ENCODE data around the gene ESYT1.
"Not testable (repeated sequence)": the region's sequence is repeated elsewhere in the genome, so short reads cannot be mapped to it uniquely, and the experiment has no call there.

The ESYT1 gene

DNA sequence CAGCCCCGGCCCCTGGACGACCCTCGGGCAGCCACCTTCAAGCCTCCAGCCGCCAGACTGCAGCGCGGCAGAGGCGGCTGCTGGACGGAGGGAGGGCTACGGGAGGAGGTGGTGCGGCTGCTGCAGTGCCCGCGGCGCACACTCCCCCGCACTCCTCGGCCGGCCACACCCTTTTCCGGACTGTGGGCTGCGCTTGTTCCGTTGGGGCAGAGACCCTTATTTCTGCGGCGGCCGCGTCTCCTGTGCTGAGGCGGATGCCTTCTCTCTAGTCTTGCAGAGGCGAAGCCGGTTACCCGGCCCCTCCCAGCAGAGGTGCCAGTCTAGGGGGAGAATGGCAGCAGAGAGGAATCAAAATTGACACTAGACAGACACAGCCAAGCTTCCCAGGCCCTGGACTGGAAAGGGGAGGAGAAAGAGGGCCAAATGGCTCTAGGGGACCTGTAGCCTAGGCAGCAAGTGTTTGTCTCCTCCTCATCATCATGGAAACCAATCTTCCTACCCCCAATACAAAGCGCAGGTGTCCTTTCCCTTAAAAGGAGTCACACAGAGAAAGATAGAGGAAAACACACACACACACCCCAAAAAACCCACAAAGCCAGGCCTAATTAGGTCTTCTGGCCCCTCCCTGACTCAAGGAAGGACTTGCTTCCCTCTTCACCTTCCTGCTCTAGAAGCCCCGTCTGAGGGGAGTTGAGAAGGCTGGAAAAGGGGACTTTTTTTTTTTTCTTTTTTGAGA lies 1.3 kb downstream of the ESYT1 start:
- peak in 1 of 2 donors; percentile 16 for DNase-seq

DNA sequence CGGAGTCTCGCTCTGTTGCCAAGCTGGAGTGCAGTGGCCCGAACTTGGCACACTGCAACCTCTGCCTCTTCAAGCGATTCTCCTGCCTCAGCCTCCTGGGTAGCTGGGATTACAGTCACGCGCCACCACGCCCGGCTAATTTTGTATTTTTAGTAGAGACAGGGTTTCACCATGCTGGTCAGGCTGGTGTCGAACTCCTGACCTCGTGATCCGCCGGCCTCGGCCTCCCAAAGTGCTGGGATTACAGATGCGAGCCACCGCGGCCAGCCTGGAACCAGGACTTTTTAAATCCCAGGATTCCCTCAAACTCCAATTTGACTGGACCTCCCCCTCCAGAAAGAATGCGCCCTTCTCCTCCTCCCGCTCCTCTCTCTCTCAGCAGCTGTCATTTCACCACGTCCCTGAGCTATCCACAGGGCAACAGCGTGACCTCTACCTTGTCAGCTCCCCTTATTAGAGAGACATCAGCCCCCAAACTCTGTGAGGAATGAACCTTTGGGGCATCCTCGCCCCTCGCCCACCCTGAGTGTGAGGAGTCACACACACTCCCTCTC lies 2.0 kb downstream of the ESYT1 start:
- no peak for DNase-seq

DNA sequence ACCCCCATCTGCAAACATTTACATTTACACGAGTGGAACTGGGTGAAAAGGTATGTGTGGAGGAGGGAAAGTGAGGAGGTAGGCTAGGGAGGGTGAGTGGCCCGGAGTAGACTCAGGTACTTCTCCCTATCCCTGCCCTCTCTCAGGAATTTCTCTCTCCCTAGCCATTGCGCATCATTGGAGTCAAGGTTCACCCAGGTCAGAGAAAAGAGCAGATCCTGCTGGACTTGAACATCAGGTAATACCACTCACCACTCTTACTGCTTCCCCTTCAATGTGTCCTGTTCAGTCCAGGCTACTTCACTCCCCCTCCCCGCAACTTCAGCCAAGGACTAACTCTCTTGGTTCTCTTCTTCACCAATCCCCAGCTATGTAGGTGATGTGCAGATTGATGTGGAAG lies 2.8 kb downstream of the ESYT1 start:
- DNase-seq = no peak

DNA sequence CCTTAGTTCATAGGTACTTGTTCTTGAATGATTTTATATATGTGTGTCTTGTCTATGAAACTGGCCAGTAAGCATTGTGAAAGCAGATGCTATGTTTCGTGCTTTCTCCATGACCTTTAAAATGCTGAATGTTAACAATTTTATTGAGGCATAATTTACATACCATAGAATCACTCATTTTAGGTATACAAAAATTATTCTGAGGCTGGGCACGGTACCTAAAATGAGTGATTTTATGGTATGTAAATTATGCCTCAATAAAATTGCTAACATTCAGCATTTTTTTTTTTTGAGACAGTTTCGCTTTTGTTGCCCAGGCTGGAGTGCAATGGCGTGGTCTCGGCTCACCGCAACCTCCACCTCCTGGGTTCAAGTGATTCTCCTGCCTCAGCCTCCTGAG lies 6.8 kb downstream of the ESYT1 start:
- DNase-seq = no peak

DNA sequence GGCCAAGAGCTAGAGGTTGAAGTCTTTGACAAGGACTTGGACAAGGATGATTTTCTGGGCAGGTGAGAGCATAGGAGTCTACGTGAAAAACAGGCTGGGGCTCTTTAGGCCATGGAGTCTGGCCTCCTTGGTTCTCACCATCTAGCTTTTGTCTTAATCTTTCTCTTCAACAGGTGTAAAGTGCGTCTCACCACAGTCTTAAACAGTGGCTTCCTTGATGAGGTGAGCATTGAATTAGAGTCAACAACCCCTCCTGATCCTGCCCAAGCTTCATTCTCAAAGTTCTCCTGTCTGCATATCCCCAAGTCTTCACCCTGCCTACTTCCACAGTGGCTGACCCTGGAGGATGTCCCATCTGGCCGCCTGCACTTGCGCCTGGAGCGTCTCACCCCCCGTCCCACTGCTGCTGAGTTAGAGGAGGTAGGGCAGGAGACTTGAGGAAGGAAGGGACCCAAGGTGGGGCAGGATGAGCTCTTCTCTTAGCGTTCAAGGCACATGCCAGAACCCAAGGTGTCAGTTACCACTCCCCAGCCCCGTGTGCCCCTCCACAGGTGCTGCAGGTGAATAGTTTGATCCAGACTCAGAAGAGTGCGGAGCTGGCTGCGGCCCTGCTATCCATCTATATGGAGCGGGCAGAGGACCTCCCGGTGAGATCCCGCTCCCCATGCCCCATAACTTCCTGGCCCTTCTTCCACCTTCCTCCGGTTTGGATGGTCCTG lies 9.9 kb downstream of the ESYT1 start:
- no peak for DNase-seq

DNA sequence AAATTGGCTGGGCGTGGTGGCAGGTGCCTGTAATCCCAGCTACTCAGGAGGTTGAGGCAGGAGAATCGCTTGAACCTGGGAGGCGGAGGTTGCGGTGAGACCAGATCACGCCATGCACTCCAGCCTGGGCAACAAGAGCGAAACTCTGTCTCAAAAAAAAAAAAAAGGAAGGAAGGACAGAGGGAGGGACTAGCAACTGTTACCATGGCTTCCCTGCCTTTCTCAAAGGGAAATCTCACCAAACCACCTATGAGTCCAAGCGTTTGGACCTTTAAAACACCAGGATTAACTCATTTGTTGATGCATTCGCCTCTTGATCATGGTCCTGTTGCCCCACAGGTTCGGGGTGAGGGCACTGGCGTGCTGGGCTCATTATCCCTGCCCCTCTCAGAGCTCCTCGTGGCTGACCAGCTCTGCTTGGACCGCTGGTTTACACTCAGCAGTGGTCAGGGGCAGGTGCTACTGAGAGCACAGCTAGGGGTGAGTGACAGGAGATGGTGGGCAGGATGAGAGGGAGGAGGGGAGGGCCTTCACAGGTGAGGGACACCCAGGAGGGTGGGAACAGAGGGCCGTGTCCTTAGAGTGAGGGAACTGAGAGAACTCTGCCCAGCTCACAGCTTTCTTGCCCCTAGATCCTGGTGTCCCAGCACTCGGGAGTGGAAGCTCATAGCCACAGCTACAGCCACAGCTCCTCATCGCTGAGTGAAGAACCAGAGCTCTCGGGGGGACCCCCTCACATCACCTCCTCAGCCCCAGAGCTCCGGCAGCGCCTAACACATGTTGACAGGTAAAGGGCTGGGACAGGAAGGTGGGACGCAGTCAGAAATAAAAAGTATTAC lies 14.1 kb downstream of the ESYT1 start:
- no peak for DNase-seq

DNA sequence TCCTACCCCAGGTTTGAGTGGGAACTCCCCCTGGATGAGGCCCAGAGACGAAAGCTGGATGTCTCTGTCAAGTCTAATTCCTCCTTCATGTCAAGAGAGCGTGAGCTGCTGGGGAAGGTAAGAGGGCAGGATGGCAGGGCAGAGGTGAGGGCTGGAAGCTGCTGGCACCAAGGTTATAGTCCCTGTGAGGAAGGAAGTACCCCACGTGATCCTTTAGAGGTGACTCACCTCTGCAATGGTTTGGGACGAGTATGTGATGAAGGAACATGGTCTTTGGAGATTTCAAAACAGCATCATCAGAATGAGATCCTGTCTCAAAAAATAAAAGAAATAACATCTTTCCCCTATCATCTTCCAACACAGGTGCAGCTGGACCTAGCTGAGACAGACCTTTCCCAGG lies 15.2 kb downstream of the ESYT1 start:
- DNase-seq = no peak

DNA sequence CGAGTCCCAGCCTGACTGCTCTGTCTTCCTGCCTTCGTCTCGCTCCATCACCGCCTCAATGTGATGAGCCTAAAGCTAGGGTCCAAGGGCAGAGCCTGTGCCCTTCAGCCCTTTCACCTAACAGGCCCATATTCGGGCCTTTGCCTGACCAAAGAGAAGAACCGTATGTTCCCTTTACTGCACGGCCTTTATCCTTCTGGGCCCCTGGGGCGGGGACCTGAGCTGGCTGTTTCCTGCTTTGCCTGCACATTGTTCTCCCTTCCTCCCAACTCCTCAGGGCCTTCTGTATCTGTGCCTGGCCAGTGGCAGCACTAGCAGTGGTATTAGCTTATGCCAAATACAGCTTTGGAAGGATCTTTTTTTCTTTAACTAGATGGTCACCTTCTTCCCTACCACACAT lies 15.8 kb downstream of the ESYT1 start:
- DNase-seq = no peak

DNA sequence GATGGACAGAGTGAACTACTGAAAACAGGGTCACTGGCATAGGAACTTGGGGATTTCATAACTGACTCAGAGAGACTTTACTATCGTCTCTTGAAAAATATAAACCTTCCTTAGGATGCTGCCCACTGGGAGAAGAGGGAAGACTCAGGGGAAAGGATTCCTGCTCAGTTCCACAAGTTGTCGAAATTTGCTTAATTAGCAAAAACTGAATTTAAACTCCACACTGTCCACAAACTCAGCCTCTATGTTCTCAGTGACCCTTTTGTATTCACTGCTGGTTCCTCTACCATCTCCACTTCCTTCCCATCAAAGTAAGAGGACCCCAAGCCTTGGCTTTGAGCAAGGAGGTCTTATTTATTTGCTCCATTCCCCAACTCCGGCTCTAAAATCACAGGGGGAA lies 17.1 kb downstream of the ESYT1 start:
- DNase-seq = no peak

DNA sequence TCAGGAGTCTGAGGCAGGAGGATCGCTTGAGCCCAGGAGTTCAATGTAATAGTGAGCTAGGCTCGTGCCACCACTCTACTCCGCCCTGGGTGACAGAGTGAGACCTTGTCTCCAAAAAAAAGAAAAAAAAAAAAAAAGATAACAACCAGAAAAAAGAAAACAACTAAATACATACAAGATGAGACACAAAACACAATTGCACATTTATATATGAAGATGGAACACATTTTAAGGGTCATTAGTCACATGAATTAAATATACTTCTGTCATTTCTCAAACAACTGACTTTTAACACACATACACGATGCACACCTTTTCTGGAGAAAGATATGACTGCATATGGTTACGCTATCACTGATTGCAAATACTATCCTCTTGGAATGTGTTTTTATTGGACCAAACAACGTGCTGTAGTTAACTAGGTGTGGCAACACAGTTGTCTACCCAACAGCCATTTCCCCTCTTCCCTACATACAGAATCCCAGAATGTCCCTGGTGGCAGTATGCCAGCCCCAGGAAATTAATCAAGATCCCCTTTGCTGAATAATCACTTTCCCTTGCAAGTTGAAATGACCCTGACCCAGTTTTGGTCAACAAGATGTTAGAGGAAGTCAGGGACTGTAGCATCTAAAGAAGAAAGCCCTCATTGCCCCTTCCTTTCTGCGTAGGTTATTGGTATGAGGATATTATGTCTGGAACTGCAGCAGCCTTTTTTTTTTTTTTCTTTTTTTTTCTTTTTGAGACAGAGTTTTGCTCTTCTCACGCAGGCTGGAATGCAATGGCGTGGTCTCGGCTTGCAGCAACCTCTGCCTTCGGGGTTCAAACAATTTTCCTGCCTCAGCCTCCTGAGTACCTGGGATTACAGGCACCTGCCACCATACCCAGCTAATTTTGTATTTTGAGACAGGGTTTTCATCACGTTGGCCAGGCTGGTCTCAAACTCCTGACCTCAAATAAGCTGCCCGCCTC lies 18.7 kb downstream of the ESYT1 start:
- no peak for DNase-seq

DNA sequence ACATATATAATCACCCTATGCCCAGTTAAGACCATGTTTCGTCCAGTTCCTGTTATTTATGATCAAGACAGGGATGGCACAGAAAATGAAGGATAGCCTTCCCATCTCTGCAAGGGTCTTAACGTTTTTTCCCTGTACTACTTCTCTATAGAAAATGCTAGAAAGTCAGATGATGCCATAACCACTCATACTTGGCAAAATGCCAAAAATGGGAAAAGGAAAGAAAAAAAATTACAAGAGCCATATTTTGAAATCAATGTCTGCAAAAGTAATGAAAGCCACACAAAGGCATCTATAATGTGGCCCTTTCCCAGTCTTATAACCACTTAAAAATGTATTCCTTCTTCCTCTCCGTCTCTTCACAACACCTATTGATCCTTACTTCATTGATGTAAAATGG lies 22.5 kb downstream of the ESYT1 start:
- DNase-seq = no peak

DNA sequence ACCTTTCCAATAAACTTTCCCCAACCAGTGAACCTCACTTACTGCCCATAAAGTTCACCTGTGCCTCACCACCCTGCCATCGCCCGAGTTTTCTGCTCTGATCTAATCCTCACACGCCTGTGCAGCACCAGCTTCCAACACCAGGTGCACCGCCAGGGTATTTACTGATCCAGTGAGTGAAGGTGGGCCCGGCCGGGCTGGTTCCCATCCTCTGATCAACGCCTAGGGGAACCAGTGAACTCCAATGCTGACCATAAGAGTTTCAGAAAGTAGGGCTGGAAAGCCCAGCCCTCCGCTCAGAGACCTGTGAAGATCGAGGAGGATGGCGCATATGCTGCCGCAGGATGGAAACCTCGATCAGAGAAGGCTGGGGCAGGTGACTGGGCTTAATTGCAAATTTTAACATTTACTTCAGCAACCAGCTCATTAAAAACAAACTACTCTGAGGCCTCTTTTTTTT lies 23.6 kb downstream of the ESYT1 start:
- DNase-seq = no peak

DNA sequence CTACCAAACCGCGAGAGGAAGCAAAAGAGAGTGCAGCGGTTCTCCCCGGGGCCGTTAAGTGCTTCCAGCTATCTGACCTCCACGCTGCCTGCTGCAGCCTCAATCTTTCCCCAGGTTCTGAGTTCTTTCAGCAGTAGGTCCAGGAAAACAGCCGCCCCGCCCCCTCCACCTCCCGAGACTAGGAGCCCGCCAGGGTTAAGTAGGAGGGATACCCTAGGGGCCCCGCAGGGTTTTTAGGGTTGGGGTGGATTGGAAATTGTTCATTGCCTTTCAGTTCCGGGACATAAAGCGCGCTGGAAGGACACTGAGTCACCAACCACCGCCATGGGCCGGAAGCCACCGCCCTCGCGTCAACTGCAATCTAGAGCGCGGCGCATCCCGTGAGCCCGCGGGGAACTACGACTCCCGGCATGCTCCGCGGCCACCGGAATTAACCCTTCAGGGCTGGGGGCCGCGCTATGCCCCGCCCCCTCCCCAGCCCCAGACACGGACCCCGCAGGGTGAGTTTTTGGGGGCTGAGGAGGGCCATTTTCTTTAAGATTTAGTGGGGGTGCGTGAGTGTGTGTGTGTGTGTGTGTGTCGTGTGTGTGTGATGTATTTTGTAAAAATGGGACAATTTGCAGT lies 24.2 kb downstream of the ESYT1 start, which contains the start of gene MYL6B:
TSS of gene MYL6B (plus strand) at position 456 of the 624 bp plus-strand sequence. CDS start 1,332 bp downstream, outside the sequence.
- peak; percentile 79 to 81 for DNase-seq

DNA sequence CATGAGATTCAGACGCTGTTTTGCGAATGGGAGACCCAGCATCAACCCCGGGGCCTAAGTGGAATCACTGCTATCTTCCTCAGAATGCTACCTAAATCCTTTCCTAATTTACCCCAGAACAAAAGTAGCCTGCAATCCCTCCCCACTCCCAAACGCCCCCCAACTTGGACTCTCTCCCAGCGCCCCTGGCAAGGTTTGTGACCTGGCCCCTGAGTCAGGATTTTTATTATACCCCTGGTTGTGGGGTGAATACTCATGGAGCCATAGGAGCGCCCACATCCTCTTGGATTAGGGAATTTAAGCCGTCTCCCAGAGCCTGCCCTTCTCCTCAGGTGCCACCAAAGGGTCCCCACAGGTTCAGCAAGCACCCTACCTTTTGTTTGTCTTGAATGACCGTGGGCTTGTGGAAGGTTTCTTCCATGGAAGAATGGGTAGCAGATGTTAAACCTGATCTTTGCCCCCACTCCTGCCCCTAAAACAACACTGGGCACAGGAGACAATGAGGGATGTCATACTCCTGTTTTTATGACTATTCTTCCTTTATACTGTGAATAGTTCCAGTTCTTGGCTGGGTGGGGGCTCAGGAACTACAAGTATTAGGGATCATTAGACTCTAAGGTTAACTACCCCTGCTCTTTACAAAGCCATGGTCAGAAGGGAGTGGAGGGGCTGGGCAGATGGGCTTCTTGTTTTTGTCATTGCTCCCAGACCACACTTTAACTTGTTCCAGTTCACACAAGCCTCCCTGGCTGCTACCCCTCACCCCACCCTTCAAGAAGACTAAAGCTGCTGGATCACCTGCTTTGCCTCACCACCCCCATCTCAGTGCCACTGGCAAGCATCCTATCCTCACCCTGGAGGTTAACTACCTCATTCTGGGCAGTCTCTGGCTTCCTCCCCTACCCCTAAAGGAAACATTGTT lies 24.9 kb downstream of the ESYT1 start:
- DNase-seq = no peak

DNA sequence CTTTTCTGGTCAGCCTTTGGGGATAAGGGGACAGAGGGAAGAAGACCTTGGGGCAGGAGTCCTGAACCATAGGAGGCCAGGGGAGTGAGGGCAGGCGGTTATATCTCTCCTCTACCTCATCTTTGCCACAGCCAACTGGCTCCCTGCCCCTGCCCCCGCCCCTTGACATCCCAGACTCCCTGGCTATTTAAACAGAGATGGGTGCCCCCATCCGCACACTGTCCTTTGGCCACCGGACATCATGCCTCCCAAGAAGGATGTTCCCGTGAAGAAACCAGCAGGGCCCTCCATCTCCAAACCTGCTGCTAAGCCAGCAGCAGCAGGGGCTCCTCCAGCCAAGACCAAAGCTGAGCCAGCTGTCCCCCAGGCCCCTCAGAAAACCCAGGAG lies 25.6 kb downstream of the ESYT1 start:
- no peak for DNase-seq

DNA sequence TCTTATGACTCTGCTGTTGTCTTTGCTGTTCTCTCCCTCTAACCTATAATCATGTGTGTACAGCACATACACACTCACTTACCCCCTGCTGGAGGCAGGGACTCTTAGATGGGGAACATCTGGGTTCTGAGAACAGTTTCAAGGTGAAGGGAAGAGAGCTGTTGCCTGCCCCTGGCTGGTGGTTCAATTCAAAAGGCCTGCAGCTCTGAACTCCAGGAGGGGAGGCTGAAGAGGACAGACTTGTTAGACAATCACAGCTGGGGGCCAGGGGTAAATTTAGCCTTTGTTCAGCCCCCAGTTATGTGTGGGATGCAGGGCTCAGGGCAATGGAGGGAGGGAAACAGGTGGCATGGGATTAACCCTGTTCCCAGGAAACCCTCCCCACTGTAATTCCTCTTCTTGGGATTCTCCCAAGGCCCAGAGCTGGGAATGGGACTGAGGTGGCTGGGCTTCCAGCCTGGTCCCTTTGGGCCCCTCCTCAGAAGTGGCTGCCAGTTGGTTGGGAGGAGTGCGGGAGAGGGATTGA lies 26.2 kb downstream of the ESYT1 start:
- no peak for DNase-seq

DNA sequence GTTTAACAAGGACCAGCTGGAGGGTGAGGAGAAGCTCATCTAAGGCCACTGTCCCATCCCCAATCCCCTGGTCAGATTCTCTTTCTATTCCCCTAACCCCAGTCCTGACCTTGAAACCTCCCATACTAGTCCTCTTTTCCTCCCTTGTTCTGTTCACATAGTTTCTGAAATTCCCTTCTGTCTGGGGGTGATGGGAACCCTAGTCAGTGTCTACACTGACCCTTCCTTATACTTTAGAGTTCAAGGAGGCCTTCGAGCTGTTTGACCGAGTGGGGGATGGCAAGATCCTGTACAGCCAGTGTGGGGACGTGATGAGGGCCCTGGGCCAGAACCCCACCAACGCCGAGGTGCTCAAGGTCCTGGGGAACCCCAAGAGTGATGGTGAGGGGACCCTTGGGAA lies 26.8 kb downstream of the ESYT1 start:
- no peak for DNase-seq

DNA sequence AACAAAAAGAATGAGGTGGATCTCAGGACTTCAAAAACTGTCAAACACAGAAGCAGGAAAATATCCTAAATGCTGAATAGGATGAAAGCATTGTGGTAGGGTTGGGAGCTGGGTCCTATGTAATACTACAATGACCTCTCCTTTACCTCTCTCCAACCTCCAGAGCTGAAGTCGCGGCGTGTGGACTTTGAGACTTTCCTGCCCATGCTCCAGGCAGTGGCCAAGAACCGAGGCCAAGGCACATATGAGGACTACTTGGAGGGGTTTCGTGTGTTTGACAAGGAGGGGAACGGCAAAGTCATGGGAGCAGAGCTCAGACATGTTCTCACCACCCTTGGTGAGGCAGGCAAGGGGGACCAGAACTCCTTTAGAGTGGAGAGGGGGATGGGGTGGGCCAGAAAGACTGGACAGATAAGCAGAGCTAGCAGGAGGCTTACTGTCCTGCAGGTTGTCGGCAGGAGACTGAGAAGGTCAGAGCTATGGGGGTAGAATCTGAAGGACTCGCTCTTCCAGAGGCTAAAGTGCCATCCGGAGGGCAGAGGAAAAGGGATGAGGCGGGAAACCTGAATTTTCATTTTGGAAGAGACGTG lies 27.3 kb downstream of the ESYT1 start:
- DNase-seq = no peak

DNA sequence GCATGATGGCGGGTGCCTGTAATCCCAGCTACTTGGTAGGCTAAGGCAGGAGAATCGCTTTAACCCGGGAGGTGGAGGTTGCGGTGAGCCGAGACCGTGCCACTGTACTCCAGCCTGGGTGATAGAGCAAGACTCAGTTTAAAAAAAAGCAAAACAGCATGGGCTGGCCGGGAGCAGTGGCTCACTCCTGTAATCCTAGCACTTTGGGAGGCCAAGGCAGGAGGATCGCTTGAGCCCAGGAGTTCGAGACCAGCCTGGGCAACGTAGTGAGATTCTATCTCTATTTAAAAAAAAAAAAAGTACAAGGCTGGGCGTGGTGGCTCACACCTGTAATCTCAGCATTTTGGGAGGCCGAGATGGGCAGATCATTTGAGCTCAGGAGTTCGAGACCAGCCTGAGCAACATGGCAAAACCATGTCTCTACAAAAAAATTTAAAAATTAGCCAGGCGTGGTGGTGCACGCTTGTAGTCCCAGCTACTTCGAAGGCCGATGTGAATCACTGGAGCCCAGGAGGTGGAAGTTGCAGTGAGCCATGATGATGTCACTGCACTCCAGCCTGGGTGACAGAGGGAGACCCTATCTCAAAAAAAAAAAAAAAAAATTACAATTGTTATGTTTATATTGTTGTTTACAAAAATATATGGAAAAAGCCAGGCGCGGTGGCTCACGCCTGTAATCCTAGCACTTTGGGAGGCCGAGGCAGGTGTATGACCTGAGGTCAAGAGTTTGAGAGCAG lies 28.6 kb downstream of the ESYT1 start:
- not testable (repeated sequence) for DNase-seq
